Measurements from ENCODE around the gene SEZ6L.

The SEZ6L gene

DNA sequence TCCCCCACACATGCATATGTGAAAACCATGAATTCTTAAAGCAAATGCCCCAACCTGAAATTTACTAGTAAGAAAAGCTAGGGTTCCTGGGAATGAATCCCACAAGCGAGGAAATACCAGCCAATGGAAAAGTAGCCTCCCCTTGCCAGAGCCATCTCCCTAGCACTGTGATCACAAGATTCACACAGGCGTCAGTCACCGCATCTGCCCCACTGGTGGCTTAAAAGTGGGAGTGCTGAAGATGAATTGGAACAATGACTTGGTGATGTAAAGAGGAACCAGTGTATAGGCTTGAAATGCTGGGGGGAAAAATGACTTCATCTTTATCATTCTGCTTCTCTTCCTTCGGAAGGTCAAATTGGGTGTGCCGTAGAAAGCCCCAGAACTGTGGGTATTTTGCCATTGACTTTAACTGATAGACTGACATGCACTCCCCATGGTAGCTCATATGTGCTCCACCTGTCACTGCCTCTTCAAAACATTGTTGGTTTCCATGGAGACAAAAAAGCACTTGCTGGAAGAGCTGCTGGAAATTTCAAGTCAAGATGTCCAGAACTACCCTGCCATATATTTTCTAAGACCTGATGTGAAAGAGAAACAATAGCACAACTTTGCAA is 240.6 kb downstream of the SEZ6L start:
- no peak overlapping the region for H3K4me3 ChIP-seq (ENCODE audit: low read depth, low read length)
- TF ChIP-seq, protein P1, sequence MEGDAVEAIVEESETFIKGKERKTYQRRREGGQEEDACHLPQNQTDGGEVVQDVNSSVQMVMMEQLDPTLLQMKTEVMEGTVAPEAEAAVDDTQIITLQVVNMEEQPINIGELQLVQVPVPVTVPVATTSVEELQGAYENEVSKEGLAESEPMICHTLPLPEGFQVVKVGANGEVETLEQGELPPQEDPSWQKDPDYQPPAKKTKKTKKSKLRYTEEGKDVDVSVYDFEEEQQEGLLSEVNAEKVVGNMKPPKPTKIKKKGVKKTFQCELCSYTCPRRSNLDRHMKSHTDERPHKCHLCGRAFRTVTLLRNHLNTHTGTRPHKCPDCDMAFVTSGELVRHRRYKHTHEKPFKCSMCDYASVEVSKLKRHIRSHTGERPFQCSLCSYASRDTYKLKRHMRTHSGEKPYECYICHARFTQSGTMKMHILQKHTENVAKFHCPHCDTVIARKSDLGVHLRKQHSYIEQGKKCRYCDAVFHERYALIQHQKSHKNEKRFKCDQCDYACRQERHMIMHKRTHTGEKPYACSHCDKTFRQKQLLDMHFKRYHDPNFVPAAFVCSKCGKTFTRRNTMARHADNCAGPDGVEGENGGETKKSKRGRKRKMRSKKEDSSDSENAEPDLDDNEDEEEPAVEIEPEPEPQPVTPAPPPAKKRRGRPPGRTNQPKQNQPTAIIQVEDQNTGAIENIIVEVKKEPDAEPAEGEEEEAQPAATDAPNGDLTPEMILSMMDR (IDR thresholded peaks at IDR 0.05; ENCODE audit: low read depth, low read length) = no peak

GRCh38 chr22:26410386-26410785 is 241.1 kb downstream of the SEZ6L start:
- TF ChIP-seq, protein P1 (IDR thresholded peaks at IDR 0.05; ENCODE audit: low read depth, low read length) = no peak

DNA sequence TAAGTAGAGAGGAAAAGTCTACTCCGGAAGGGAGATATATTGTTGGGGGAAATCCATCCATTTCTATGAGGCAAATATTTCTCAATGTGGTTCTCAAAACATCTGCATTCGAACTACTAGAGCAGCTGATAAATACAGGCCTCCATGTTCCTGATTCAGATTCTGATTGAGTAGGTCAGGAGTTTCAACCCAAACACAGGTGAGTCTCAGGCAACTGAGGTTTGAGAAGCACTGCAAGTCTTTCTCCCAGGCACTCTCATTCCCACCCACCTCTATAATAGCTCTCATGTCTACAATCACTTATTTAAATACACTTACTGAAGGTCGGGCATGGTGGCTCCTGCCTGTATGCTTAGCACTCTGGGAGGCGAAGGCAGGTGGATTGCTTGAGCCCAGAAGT is 245.1 kb downstream of the SEZ6L start:
- TF ChIP-seq, protein P1 (IDR thresholded peaks at IDR 0.05; ENCODE audit: low read depth, low read length) = no peak

More at GRCh38 chr22:26410386-26410785, 241.1 kb downstream of the SEZ6L start:
- no peak overlapping the region for H3K4me3 ChIP-seq (ENCODE audit: low read depth, low read length)

GRCh38 chr22:26416256-26416655 is 247.0 kb downstream of the SEZ6L start:
- TF ChIP-seq, protein P1 (IDR thresholded peaks at IDR 0.05; ENCODE audit: low read depth, low read length) = no peak
- H3K4me3 ChIP-seq (ENCODE audit: low read depth, low read length) = no peak overlapping the region

More for the DNA sequence above, 245.1 kb downstream of the SEZ6L start:
- H3K4me3 ChIP-seq (ENCODE audit: low read depth, low read length) = no peak overlapping the region

DNA sequence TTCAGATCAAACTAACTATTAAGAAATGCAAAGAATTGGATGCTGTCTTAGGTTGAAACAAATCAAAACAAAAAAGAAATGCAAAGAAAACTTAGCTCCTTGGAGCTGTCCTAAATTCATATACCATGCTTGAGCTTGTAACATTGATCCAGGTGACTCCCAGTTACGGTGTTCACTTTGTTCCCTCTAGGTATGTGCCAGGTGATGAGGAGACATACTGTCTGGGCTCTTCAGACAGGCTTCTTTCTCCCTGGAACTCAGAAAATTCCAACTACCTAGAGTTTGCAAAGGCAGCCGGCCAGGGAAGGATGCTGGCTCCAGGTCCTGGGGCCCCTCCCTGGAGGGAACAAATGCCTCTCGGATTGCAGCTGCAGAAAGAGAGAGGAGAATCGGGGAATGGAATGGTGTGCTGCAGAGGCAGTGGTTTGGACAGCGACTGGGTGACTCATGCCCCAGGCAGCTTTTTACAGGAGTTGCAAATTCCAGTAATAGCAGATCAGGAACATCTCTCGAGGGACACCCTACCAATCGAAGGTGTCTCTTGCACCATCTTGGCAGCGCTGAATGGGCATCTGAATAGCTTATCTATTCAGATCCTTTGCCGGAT is 247.5 kb downstream of the SEZ6L start:
- H3K4me3 ChIP-seq (ENCODE audit: low read depth, low read length) = no peak overlapping the region
- TF ChIP-seq, protein P1 (IDR thresholded peaks at IDR 0.05; ENCODE audit: low read depth, low read length) = no peak

GRCh38 chr22:26417406-26417805 is 248.1 kb downstream of the SEZ6L start:
- H3K4me3 ChIP-seq (ENCODE audit: low read depth, low read length) = no peak overlapping the region
- TF ChIP-seq, protein P1 (IDR thresholded peaks at IDR 0.05; ENCODE audit: low read depth, low read length) = no peak

DNA sequence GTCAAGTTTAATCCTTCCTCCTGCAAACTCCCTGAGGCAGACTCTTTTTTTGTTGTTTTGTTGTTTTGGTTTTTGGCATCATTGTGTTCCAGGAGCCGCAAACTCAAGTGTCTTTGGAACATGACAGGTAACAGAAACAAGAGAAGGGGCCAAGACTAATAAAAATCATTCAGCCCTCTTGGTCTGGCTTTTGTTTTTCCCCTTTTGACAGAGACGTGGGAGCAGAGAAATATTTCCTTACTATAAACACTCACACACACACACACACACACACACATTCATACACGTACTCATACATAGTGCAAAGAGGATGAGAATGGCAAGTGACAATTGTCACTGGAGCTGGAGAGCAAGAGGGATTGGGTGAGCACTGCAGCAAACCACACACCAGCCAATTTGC is 249.4 kb downstream of the SEZ6L start:
- H3K4me3 ChIP-seq (ENCODE audit: low read depth, low read length) = no peak overlapping the region
- TF ChIP-seq, protein P1 (IDR thresholded peaks at IDR 0.05; ENCODE audit: low read depth, low read length) = no peak
